Left lung (tissue), 10 donors: ENCODE results near the gene TENM4. TPM values are rescaled to one million over a fixed set of nuclear protein-coding genes. Genes with fewer than 3 reads are reported as not detected.

Experiments used
- ATAC-seq: fragments of 200-7000 bp; cut with Tn5 transposase; one replicate; pipeline ENCODE4 v1.9.1; 2020; ENCODE audit warnings: moderate library complexity
- DNase-seq, 4 donors: peaks; one replicate each; pipeline ENCODE4 v3.0.0-alpha.2; 2013 to 2020
- H3K27ac ChIP-seq, 2 donors: fragments of 200-600 bp; sonication (generic) in 1 of 2; one replicate each; pipeline versions ENCODE4 v1.5.0 to v1.8.0; 2020 to 2021
- H3K27me3 ChIP-seq, 2 donors: fragments of 200-600 bp; sonication (generic) in 1 of 2; one replicate each; pipeline versions ENCODE4 v1.5.0 to v1.8.0; 2020 to 2021
- H3K36me3 ChIP-seq, 2 donors: fragments of 200-600 bp; sonication (generic) in 1 of 2; one replicate each; pipeline versions ENCODE4 v1.5.0 to v1.8.0; 2020 to 2021
- H3K4me1 ChIP-seq, 2 donors: fragments of 200-600 bp; one replicate each; pipeline ENCODE4 v1.8.0; 2021
- H3K4me3 ChIP-seq, 2 donors: fragments of 200-600 bp; sonication (generic) in 1 of 2; one replicate each; pipeline versions ENCODE4 v1.5.0 to v1.8.0; 2020 to 2021; ENCODE audit warnings: mild to moderate bottlenecking in 1 of 2
- H3K9me3 ChIP-seq, 2 donors: fragments of 200-600 bp; sonication (generic) in 1 of 2; one replicate each; pipeline versions ENCODE4 v1.5.0 to v1.8.0; 2020 to 2021
- intact Hi-C, 2 donors: fragments of 100-400 bp; cut with DNase I; formaldehyde crosslinking; loops; one replicate each; pipeline versions ENCODE4 v1.11.2 to v1.14.2; 2022
- polyA plus RNA-seq, 6 donors: library from polyadenylated mRNA; unstranded; fragments of 120-200 nt; gene quantifications; one replicate each; pipeline ENCODE4 v1.2.1, GENCODE V29; 2013; ENCODE audit not compliant: insufficient read length in 6 of 6
- total RNA-seq, 2 donors: library from RNA; stranded (reverse); fragmentation: NEBNext Ultra II Directional; extraction: Animal tissue kit (Norgen Biotek cat#: 25700); gene quantifications; one replicate each; pipeline ENCODE4 v1.2.1, GENCODE V29; 2021
- TF ChIP-seq, protein P1 (sequence below), 2 donors: fragments of 200-600 bp; sonication (generic) in 1 of 2; IDR thresholded peaks; one replicate each; pipeline versions ENCODE4 v1.5.0 to v1.8.0; 2021; ENCODE audit warnings: antibody characterized with exemption in 2 of 2
- donor health status: DM: no; HTN: yes; CAD: no.
- donor health status: DM: no; HTN: no; CAD: no.

TENM4 gene
- total and polyA plus RNA-seq, 8 donors = 3.4 to 7.1 (median 5.2) TPM

DNA sequence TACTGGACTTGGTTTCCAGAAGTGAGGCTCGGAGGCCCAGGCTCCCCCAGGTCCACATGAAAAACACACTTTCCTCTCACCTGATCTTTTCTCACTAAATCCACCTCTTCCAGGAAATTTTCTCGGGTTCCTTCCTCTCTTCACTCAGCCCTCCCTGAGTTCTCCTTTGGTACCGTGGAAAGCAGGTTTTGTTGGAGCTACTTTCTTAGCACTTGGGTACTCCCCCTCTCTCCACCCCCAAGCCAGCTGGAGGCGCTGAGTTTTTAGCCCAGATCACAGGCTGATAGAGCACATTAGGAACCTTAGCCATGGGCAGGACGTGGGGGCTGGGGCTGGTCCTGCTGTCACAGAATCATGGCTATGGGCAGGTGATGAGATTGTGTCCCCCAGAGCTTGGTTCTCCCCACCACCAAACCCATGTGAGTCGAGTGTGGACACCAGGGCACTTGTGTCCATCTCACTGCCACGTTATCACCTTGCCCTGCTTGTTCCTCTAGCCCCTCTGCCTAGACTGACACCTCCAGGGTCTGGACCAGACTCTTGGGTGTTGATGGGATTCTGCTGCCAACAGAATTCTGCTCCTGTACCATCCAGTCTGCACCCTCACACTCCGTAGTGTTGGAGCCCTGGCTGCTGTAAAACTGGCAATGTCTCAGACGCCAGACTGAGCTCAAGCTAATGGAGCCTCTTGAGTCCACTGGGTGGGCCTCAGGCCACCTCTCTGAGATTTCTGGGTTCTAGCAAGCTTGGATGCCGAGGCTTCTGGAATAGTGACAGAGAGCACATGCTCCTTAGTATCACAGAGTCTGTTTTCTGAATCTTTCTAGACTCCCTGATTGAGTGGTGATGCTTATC, 791.2 kb downstream of the TENM4 start:
- Histone ChIP-seq H3K27ac (no peak overlapping the region), H3K9me3 (no peaks in the 10 kb centered on the region), H3K4me3 (no peak overlapping the region), H3K27me3 (no peaks in the 10 kb centered on the region), H3K4me1 (peaks cover 0 to 5% of the 10 kb centered on the region in 2 donors), H3K36me3 (no peaks in the 10 kb centered on the region)
- intact Hi-C loops = no loop called here
- TF ChIP-seq, protein P1, sequence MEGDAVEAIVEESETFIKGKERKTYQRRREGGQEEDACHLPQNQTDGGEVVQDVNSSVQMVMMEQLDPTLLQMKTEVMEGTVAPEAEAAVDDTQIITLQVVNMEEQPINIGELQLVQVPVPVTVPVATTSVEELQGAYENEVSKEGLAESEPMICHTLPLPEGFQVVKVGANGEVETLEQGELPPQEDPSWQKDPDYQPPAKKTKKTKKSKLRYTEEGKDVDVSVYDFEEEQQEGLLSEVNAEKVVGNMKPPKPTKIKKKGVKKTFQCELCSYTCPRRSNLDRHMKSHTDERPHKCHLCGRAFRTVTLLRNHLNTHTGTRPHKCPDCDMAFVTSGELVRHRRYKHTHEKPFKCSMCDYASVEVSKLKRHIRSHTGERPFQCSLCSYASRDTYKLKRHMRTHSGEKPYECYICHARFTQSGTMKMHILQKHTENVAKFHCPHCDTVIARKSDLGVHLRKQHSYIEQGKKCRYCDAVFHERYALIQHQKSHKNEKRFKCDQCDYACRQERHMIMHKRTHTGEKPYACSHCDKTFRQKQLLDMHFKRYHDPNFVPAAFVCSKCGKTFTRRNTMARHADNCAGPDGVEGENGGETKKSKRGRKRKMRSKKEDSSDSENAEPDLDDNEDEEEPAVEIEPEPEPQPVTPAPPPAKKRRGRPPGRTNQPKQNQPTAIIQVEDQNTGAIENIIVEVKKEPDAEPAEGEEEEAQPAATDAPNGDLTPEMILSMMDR (IDR thresholded peaks at IDR 0.05) = no peak
- no peak for DNase-seq
- no peak for ATAC-seq

GRCh38 chr11:78647986-78648875, 792.6 kb downstream of the TENM4 start:
- Histone ChIP-seq H3K27ac (no peak overlapping the region), H3K4me3 (no peak overlapping the region), H3K4me1 (peaks cover 0 to 5% of the 10 kb centered on the region in 2 donors), H3K36me3 (no peaks in the 10 kb centered on the region), H3K9me3 (no peaks in the 10 kb centered on the region), H3K27me3 (no peaks in the 10 kb centered on the region)
- DNase-seq (no peak), ATAC-seq (no peak)
- intact Hi-C loops = no loop called here
- TF ChIP-seq, protein P1 (IDR thresholded peaks at IDR 0.05) = no peak

- Histone ChIP-seq H3K27ac (no peak overlapping the region), H3K27me3 (no peaks in the 10 kb centered on the region), H3K4me3 (no peak overlapping the region), H3K4me1 (peaks cover 0 to 5% of the 10 kb centered on the region in 2 donors), H3K9me3 (no peaks in the 10 kb centered on the region), H3K36me3 (no peaks in the 10 kb centered on the region)
- no peak for ATAC-seq
- intact Hi-C loops = no loop called here
- TF ChIP-seq, protein P1 (IDR thresholded peaks at IDR 0.05) = no peak
- DNase-seq = no peak
Observed at GRCh38 chr11:78647266-78647915, 793.4 kb downstream of the TENM4 start.

DNA sequence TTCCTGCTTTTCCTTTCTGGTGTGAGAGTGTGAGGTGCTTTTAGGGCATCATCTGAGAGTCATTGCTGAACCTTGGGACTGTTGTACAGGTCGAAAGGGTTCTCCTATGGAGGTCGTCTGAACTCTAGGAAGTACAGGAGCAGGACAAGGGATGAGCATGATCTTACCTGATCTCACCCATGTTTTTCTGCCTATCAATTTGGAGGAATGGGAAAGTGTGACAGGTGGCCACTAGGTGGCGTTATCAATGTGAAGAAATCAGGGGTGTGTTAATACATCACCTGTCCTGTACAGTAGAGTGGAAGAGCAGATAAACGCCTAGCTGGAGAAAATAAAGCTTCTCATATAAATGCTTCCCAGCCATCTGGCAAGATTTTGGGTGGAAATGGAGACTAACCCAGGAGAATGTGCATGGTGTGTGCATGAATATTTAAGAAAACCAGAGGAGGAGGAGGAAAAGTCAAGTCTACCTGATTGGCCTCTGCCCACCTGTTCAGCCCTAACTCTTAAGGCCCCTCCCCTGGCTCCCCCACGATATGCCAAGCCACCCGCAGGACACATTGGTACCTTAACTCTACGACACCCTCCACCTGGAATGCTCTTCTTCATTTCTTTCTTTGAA, 794.2 kb downstream of the TENM4 start:
- TF ChIP-seq, protein P1 (IDR thresholded peaks at IDR 0.05) = peak; percentile 72
- ATAC-seq = peak; percentile 83
- H3K27ac ChIP-seq = no peak overlapping the region
- H3K36me3 ChIP-seq = no peaks in the 10 kb centered on the region
- peaks cover 0 to 5% of the 10 kb centered on the region in 2 donors for H3K4me1 ChIP-seq
- no peaks in the 10 kb centered on the region for H3K27me3 ChIP-seq
- H3K4me3 ChIP-seq = no peak overlapping the region
- DNase-seq = peak in 1 of 4 donors; percentile 42
- intact Hi-C loops = no loop called here
- no peaks in the 10 kb centered on the region for H3K9me3 ChIP-seq
